Adrenal gland (tissue), 5 donors: ENCODE measurements around the gene RIPOR1.

Experiments
- POLR2A ChIP-seq, 2 donors: fragments of 450-650 bp; IDR thresholded peaks; one replicate each; pipeline ENCODE4 v1.6.1; 2017; ENCODE audit warnings: antibody characterized with exemption in 2 of 2, mild to moderate bottlenecking in 2 of 2, moderate library complexity in 1 of 2
- TF ChIP-seq, protein P1 (sequence below), 6 experiments: fragments of 450-650 bp in 4 of 6; fragments of 200-600 bp in 2 of 6; sonication (generic) in 1 of 6; IDR thresholded peaks; 1 replicate in 5 of 6; 2 replicates in 1 of 6; pipeline versions ENCODE4 v1.5.1 to v1.8.0; 2016 to 2021; ENCODE audit warnings: antibody characterized with exemption in 6 of 6, mild to moderate bottlenecking in 2 of 6, moderate library complexity in 1 of 6
- donor health status: DM: no; HTN: no; CAD: no.

DNA sequence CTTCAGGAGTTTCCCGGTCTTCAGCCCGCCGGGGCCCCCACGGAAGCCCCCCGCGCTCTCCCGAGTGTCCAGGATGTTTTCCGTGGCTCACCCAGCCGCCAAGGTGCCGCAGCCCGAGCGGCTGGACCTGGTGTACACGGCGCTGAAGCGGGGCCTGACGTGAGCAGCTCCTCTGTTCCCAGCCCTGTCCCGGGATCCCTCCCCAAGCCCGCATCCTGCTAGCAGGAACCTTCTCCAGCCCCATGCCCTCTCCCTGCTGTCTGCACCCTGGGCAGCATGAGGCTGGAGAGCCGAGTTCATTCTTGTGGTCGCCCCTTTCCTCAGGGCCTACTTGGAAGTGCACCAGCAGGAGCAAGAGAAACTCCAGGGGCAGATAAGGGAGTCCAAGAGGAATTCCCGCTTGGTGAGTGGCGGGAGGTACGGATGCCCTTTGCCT lies 10.1 kb downstream of the RIPOR1 start:
- TF ChIP-seq, protein P1, sequence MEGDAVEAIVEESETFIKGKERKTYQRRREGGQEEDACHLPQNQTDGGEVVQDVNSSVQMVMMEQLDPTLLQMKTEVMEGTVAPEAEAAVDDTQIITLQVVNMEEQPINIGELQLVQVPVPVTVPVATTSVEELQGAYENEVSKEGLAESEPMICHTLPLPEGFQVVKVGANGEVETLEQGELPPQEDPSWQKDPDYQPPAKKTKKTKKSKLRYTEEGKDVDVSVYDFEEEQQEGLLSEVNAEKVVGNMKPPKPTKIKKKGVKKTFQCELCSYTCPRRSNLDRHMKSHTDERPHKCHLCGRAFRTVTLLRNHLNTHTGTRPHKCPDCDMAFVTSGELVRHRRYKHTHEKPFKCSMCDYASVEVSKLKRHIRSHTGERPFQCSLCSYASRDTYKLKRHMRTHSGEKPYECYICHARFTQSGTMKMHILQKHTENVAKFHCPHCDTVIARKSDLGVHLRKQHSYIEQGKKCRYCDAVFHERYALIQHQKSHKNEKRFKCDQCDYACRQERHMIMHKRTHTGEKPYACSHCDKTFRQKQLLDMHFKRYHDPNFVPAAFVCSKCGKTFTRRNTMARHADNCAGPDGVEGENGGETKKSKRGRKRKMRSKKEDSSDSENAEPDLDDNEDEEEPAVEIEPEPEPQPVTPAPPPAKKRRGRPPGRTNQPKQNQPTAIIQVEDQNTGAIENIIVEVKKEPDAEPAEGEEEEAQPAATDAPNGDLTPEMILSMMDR (IDR thresholded peaks at IDR 0.05), result no peak
- TF ChIP-seq POLR2A (IDR thresholded peaks at IDR 0.05), result no peak
